Ectodermal cell (in vitro differentiated cells): ENCODE data around the gene TUBGCP6.

Source experiments
- H3K27ac ChIP-seq: 2 replicates; pipeline ENCODE4 v1.7.0; 2013; ENCODE audit warnings: mild to moderate bottlenecking, low read depth, low read length; ENCODE audit not compliant: insufficient read depth, poor library complexity, severe bottlenecking
- H3K27me3 ChIP-seq: 2 replicates; pipeline ENCODE4 v1.7.0; 2013; ENCODE audit warnings: mild to moderate bottlenecking, low read length; ENCODE audit not compliant: insufficient read depth, control insufficient read depth, poor library complexity, severe bottlenecking
- H3K36me3 ChIP-seq: one replicate; pipeline ENCODE4 v1.7.0; 2013; ENCODE audit warnings: low read length; ENCODE audit not compliant: control insufficient read depth, insufficient read depth
- H3K4me1 ChIP-seq: one replicate; pipeline ENCODE4 v1.7.0; 2013; ENCODE audit warnings: low read length; ENCODE audit not compliant: control insufficient read depth, insufficient read depth
- H3K4me3 ChIP-seq: 2 replicates; pipeline ENCODE4 v1.7.0; 2013; ENCODE audit warnings: low read depth, low read length, control low read depth; ENCODE audit not compliant: insufficient read depth
- H3K9me3 ChIP-seq: 2 replicates; pipeline ENCODE4 v1.7.0; 2013; ENCODE audit warnings: mild to moderate bottlenecking, low read length, moderate library complexity; ENCODE audit not compliant: control insufficient read depth
- WGBS, 2 experiments: methylation state at CpG; one replicate each; pipeline ENCODE4 v1.1.7; 2013; ENCODE audit warnings: missing lambda C conversion rate in 2 of 2; 5-methylcytosine and 5-hydroxymethylcytosine counted together

The TUBGCP6 gene

GRCh38 chr22:50184902-50185374 is 59.9 kb downstream of the TUBGCP6 start:
- Histone ChIP-seq H3K9me3 (no peaks in the 10 kb centered on the region), H3K36me3 (no peaks in the 10 kb centered on the region), H3K4me1 (peaks cover 11% of the 10 kb centered on the region), H3K27ac (no peak overlapping the region), H3K4me3 (peak overlapping the region; percentile 39), H3K27me3 (peaks cover 14% of the 10 kb centered on the region)
- WGBS, 2 experiments: 35 to 39% methylated on average over 63 of the region's 63 CpGs

GRCh38 chr22:50184004-50184901 is 60.6 kb downstream of the TUBGCP6 start:
- no peaks in the 10 kb centered on the region for H3K36me3 ChIP-seq
- H3K9me3 ChIP-seq: no peaks in the 10 kb centered on the region
- H3K27ac ChIP-seq: no peak overlapping the region
- H3K4me1 ChIP-seq: peaks cover 11% of the 10 kb centered on the region
- no peak overlapping the region for H3K4me3 ChIP-seq
- H3K27me3 ChIP-seq: peaks cover 14% of the 10 kb centered on the region
- 69 to 70% methylated on average over 32 of the region's 32 CpGs for WGBS, 2 experiments

- WGBS, 2 experiments: 88 to 94% methylated on average over 19 of the region's 19 CpGs
- Histone ChIP-seq H3K4me1 (peaks cover 11% of the 10 kb centered on the region), H3K27me3 (peaks cover 14% of the 10 kb centered on the region), H3K4me3 (no peak overlapping the region), H3K27ac (no peak overlapping the region), H3K36me3 (no peaks in the 10 kb centered on the region), H3K9me3 (no peaks in the 10 kb centered on the region)
Measured at GRCh38 chr22:50183141-50183971, 61.5 kb downstream of the TUBGCP6 start.

- Histone ChIP-seq H3K4me3 (no peak overlapping the region), H3K36me3 (no peaks in the 10 kb centered on the region), H3K27ac (no peak overlapping the region), H3K9me3 (no peaks in the 10 kb centered on the region), H3K4me1 (peaks cover 11% of the 10 kb centered on the region), H3K27me3 (peaks cover 14% of the 10 kb centered on the region)
- WGBS, 2 experiments: 91 to 92% methylated on average over 31 of the region's 31 CpGs
Measured at GRCh38 chr22:50182176-50183081, 62.4 kb downstream of the TUBGCP6 start.

- H3K27me3 ChIP-seq: peaks cover 14% of the 10 kb centered on the region
- H3K36me3 ChIP-seq: no peaks in the 10 kb centered on the region
- H3K27ac ChIP-seq: no peak overlapping the region
- peaks cover 11% of the 10 kb centered on the region for H3K4me1 ChIP-seq
- H3K9me3 ChIP-seq: no peaks in the 10 kb centered on the region
- 94 to 95% methylated on average over 27 of the region's 27 CpGs for WGBS, 2 experiments
- H3K4me3 ChIP-seq: no peak overlapping the region
Measured at GRCh38 chr22:50180727-50181521, 63.9 kb downstream of the TUBGCP6 start.

- Histone ChIP-seq H3K4me3 (no peak overlapping the region), H3K9me3 (no peaks in the 10 kb centered on the region), H3K4me1 (peaks cover 11% of the 10 kb centered on the region), H3K27me3 (peaks cover 10% of the 10 kb centered on the region), H3K36me3 (no peaks in the 10 kb centered on the region), H3K27ac (no peak overlapping the region)
- WGBS, 2 experiments: 93 to 96% methylated on average over 39 of the region's 39 CpGs
Measured at GRCh38 chr22:50179937-50180726, 64.7 kb downstream of the TUBGCP6 start.

- Histone ChIP-seq H3K4me1 (peaks cover 6% of the 10 kb centered on the region), H3K27me3 (peaks cover under 1% of the 10 kb centered on the region), H3K27ac (no peak overlapping the region), H3K36me3 (no peaks in the 10 kb centered on the region), H3K4me3 (no peak overlapping the region), H3K9me3 (no peaks in the 10 kb centered on the region)
- 93% methylated on average over 64 of the region's 64 CpGs for WGBS, 2 experiments
Measured at GRCh38 chr22:50178871-50179869, 65.7 kb downstream of the TUBGCP6 start.

- H3K36me3 ChIP-seq: no peaks in the 10 kb centered on the region
- WGBS, 2 experiments: 91 to 92% methylated on average over 22 of the region's 22 CpGs
- no peak overlapping the region for H3K4me3 ChIP-seq
- no peaks in the 10 kb centered on the region for H3K9me3 ChIP-seq
- H3K4me1 ChIP-seq: peaks cover 3% of the 10 kb centered on the region
- H3K27me3 ChIP-seq: no peaks in the 10 kb centered on the region
- no peak overlapping the region for H3K27ac ChIP-seq
Measured at GRCh38 chr22:50178471-50178864, 66.4 kb downstream of the TUBGCP6 start.
